HG03039 (cell line): ENCODE results near the gene SPG11.
"Not testable (repeated sequence)": the region's sequence is repeated elsewhere in the genome, so short reads cannot be mapped to it uniquely, and the experiment has no call there.

Source experiments
- ATAC-seq: cut with Tn5 transposase; IDR thresholded peaks from one replicate; pipeline ENCODE4 v1.9.1; 2021; ENCODE audit warnings: mild to moderate bottlenecking, moderate library complexity; ENCODE audit not compliant: unreplicated experiment

SPG11 gene

GRCh38 chr15:44663410-44664308, at the start of gene SPG11:
Gene SPG11 (minus strand): TSS chr15:44663662. CDS start chr15:44663647, 15 bp downstream.
- ATAC-seq, result peak; percentile 76

GRCh38 chr15:44712346-44713005, 49.0 kb upstream of the SPG11 start:
- no peak for ATAC-seq

GRCh38 chr15:44711743-44712345, 48.4 kb upstream of the SPG11 start:
- ATAC-seq, result peak; percentile 23

GRCh38 chr15:44711096-44711742, 47.8 kb upstream of the SPG11 start, which contains the start of the genes B2M and PATL2:
Gene B2M (plus strand): TSS chr15:44711517. CDS start chr15:44711547, 30 bp downstream.
Gene PATL2 (minus strand): TSS chr15:44711323. CDS start chr15:44676490, 34,833 bp downstream.
- peak; percentile 79 for ATAC-seq

GRCh38 chr15:44710236-44711095, 47.0 kb upstream of the SPG11 start:
- ATAC-seq, result no peak

GRCh38 chr15:44706946-44707636, 43.6 kb upstream of the SPG11 start:
- no peak for ATAC-seq

GRCh38 chr15:44706401-44706800, 42.9 kb upstream of the SPG11 start:
- ATAC-seq, result no peak

GRCh38 chr15:44705986-44706385, 42.5 kb upstream of the SPG11 start:
- no peak for ATAC-seq

- not testable (repeated sequence) for ATAC-seq
These were observed 37.2 kb upstream of the SPG11 start for GRCh38 chr15:44700676-44701075.

GRCh38 chr15:44698641-44699040, 35.2 kb upstream of the SPG11 start:
- ATAC-seq, result no peak

GRCh38 chr15:44697014-44697413, 33.6 kb upstream of the SPG11 start:
- ATAC-seq, result no peak

GRCh38 chr15:44695294-44695693, 31.8 kb upstream of the SPG11 start:
- no peak for ATAC-seq

GRCh38 chr15:44694416-44694815, 31.0 kb upstream of the SPG11 start:
- no peak for ATAC-seq

GRCh38 chr15:44692659-44693058, 29.2 kb upstream of the SPG11 start:
- no peak for ATAC-seq

GRCh38 chr15:44690245-44690644, 26.8 kb upstream of the SPG11 start:
- ATAC-seq, result not testable (repeated sequence)

GRCh38 chr15:44689318-44689717, 25.9 kb upstream of the SPG11 start:
- not testable (repeated sequence) for ATAC-seq

- ATAC-seq, result not testable (repeated sequence)
These were observed 19.6 kb upstream of the SPG11 start for GRCh38 chr15:44682809-44683682.

- no peak for ATAC-seq
These were observed 18.7 kb upstream of the SPG11 start for GRCh38 chr15:44682211-44682610.
